Loucy (cell line): ENCODE measurements around the gene POLR3A.

Experiments used
- H2AFZ ChIP-seq: fragments of 200-600 bp; sonication (generic); 2 replicates; pipeline ENCODE4 v1.6.0; 2016; ENCODE audit warnings: antibody characterized with exemption, mild to moderate bottlenecking, low read length, moderate library complexity
- H3F3A ChIP-seq: fragments of 200-600 bp; 2 replicates; pipeline ENCODE4 v1.6.0; 2016; ENCODE audit warnings: antibody characterized with exemption, low read depth, mild to moderate bottlenecking
- H3K27me3 ChIP-seq: fragments of 200-600 bp; sonication (generic); 2 replicates; pipeline ENCODE4 v1.6.1; 2014; ENCODE audit warnings: low read length, mild to moderate bottlenecking; ENCODE audit not compliant: insufficient read depth, poor library complexity, severe bottlenecking
- H3K36me3 ChIP-seq: fragments of 200-600 bp; sonication (generic); 2 replicates; pipeline ENCODE4 v1.6.1; 2016; ENCODE audit warnings: low read length; ENCODE audit not compliant: insufficient read depth
- H3K4me1 ChIP-seq: fragments of 200-600 bp; sonication (generic); 2 replicates; pipeline ENCODE4 v1.5.1; 2014; ENCODE audit warnings: low read length, mild to moderate bottlenecking; ENCODE audit not compliant: insufficient read depth, poor library complexity, severe bottlenecking
- H3K4me2 ChIP-seq: fragments of 200-600 bp; sonication (generic); 2 replicates; pipeline ENCODE4 v1.6.0; 2014; ENCODE audit warnings: antibody characterized with exemption, low read length, low read depth, mild to moderate bottlenecking; ENCODE audit not compliant: poor library complexity, severe bottlenecking
- H3K4me3 ChIP-seq: fragments of 200-600 bp; sonication (generic); 2 replicates; pipeline ENCODE4 v1.5.1; 2014; ENCODE audit warnings: low read length, mild to moderate bottlenecking, mixed read lengths; ENCODE audit not compliant: poor library complexity, severe bottlenecking
- H3K79me2 ChIP-seq: fragments of 200-600 bp; sonication (generic); 2 replicates; pipeline ENCODE4 v1.6.1; 2014; ENCODE audit warnings: low read length; ENCODE audit not compliant: insufficient read depth
- H3K9ac ChIP-seq: fragments of 200-600 bp; sonication (generic); 2 replicates; pipeline ENCODE4 v1.6.0; 2014; ENCODE audit warnings: mild to moderate bottlenecking, low read depth, low read length, moderate library complexity; ENCODE audit not compliant: poor library complexity, severe bottlenecking
- H3K9me2 ChIP-seq: fragments of 200-600 bp; sonication (generic); replicated peaks from 2 replicates; pipeline ENCODE4 v1.6.1; 2016; ENCODE audit warnings: low read depth, low read length, mixed read lengths
- H3K9me3 ChIP-seq: fragments of 200-600 bp; sonication (generic); 2 replicates; pipeline ENCODE4 v1.6.1; 2014; ENCODE audit warnings: mild to moderate bottlenecking, antibody characterized with exemption, low read length, low read depth; ENCODE audit not compliant: insufficient read depth
- H4K20me1 ChIP-seq: fragments of 200-600 bp; sonication (generic); 2 replicates; pipeline ENCODE4 v1.6.0; 2014; ENCODE audit warnings: antibody characterized with exemption, low read length, mild to moderate bottlenecking; ENCODE audit not compliant: insufficient read depth, poor library complexity, severe bottlenecking
- EZH2phosphoT487 ChIP-seq: fragments of 200-600 bp; IDR thresholded peaks from 2 replicates; pipeline ENCODE4 v1.6.1; 2018; ENCODE audit warnings: antibody characterized with exemption, mild to moderate bottlenecking, moderate library complexity, borderline replicate concordance
- TF ChIP-seq, protein P1 (sequence below): fragments of 200-600 bp; sonication (generic); conservative IDR thresholded peaks from 2 replicates; pipeline ENCODE4 v1.5.1; 2014; ENCODE audit warnings: mild to moderate bottlenecking, antibody characterized with exemption, low read length

The POLR3A gene

DNA sequence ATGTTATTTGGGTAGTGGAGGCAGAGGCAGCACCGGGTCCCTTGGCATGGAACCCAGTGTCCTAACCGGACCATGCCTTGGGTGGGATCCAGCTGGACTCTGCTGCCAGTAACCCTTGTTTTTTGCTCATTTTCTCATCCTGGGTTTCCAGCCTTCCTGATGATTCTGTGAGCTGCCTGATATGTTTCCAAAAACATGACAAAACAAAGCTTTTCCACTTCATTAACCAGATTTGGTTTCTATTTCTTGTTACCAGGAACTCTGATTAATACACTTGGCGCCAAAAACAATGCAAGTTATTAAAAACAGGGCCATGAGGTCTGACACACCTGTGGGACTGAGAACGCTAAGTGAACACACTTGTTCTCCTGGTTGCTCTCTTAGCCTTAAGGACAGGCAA lies 69.9 kb downstream of the POLR3A start:
- Histone ChIP-seq H3K9me3 (no peaks in the 10 kb centered on the region; the same call in 1 of the 2 replicates), H3K27me3 (no peaks in the 10 kb centered on the region), H3K9ac (no peak overlapping the region), H3K79me2 (no peaks in the 10 kb centered on the region), H3K4me3 (no peak overlapping the region), H3K4me1 (no peaks in the 10 kb centered on the region), H3K36me3 (no peaks in the 10 kb centered on the region), H4K20me1 (no peaks in the 10 kb centered on the region), H3F3A (no peaks in the 10 kb centered on the region), H2AFZ (no peak overlapping the region), H3K4me2 (no peak overlapping the region), H3K9me2 (no peaks in the 10 kb centered on the region)
- TF ChIP-seq, protein P1, sequence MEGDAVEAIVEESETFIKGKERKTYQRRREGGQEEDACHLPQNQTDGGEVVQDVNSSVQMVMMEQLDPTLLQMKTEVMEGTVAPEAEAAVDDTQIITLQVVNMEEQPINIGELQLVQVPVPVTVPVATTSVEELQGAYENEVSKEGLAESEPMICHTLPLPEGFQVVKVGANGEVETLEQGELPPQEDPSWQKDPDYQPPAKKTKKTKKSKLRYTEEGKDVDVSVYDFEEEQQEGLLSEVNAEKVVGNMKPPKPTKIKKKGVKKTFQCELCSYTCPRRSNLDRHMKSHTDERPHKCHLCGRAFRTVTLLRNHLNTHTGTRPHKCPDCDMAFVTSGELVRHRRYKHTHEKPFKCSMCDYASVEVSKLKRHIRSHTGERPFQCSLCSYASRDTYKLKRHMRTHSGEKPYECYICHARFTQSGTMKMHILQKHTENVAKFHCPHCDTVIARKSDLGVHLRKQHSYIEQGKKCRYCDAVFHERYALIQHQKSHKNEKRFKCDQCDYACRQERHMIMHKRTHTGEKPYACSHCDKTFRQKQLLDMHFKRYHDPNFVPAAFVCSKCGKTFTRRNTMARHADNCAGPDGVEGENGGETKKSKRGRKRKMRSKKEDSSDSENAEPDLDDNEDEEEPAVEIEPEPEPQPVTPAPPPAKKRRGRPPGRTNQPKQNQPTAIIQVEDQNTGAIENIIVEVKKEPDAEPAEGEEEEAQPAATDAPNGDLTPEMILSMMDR, result no peak
- TF ChIP-seq EZH2phosphoT487, result no peak

DNA sequence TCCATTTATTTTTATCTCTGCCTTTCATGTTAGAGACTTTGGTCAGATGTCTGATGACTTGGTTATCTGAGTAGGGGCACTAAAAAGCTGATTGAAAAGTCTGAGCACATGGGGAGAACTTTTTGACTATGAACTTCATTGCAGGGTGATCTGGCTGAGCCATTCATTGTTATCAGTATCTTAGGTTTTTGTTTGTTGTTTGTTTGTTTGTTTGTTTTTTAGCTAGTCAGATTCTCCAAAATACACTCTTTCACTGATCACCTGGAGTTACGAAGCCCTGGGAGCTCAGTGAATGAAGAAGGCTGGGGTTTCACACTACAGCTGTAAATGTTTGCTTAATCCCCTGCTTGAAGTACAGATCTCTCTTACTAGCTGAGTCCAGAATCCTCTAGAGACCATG lies 74.2 kb downstream of the POLR3A start:
- Histone ChIP-seq H3K36me3 (no peaks in the 10 kb centered on the region), H3K27me3 (no peaks in the 10 kb centered on the region), H4K20me1 (no peaks in the 10 kb centered on the region), H3F3A (no peaks in the 10 kb centered on the region), H3K4me3 (no peak overlapping the region), H3K9me3 (0 out of 2 replicates have a peak, but pooled peaks cover 4% of the 10 kb centered on the region), H3K9ac (no peak overlapping the region), H3K4me1 (no peaks in the 10 kb centered on the region), H2AFZ (no peak overlapping the region), H3K9me2 (no peaks in the 10 kb centered on the region), H3K79me2 (no peaks in the 10 kb centered on the region), H3K4me2 (no peak overlapping the region)
- TF ChIP-seq, protein P1, result no peak
- TF ChIP-seq EZH2phosphoT487, result no peak

DNA sequence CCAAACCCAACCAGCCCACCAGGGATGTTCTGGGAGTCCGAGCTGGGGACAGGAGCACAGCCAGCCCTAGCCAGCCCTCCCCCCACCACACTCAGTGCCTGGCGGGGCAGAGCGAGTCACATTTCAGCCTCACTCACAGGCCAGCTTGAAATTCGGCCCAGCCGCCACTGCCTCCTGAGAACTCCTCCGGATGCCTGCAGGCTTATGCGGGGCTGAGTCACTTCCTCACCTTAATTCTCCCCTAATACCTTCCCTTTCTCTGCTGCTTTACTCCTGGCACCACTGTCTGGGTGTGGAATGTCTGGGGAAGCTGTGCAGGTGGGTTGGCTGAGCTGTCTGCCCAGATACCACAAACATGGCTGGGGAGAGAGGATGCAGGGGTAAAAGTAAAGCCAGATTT lies 80.1 kb downstream of the POLR3A start:
- H3K9me2 ChIP-seq, result no peaks in the 10 kb centered on the region
- no peak overlapping the region for H3K9ac ChIP-seq
- peak overlapping the region; percentile 0 for H3K4me3 ChIP-seq
- H4K20me1 ChIP-seq, result no peaks in the 10 kb centered on the region
- peak overlapping the region; percentile 50 for H3K4me2 ChIP-seq
- 0 out of 2 replicates have a peak, but pooled peaks cover 4% of the 10 kb centered on the region for H3K9me3 ChIP-seq
- H3F3A ChIP-seq, result no peaks in the 10 kb centered on the region
- peak overlapping the region; percentile 18 for H2AFZ ChIP-seq
- TF ChIP-seq, protein P1, result no peak
- no peak for TF ChIP-seq EZH2phosphoT487
- H3K27me3 ChIP-seq, result no peaks in the 10 kb centered on the region
- peaks cover 9% of the 10 kb centered on the region for H3K4me1 ChIP-seq
- H3K36me3 ChIP-seq, result no peaks in the 10 kb centered on the region
- H3K79me2 ChIP-seq, result no peaks in the 10 kb centered on the region
